ENCODE data around the gene DHX57.
"Not testable (repeated sequence)": the region's sequence is repeated elsewhere in the genome, so short reads cannot be mapped to it uniquely, and the experiment has no call there.

The DHX57 gene

GRCh38 chr2:38792751-38793150, 83.0 kb downstream of the DHX57 start:
- DNase-seq = no peak

- DNase-seq = not testable (repeated sequence)
Measured at GRCh38 chr2:38792321-38792720, 83.4 kb downstream of the DHX57 start.

DNA sequence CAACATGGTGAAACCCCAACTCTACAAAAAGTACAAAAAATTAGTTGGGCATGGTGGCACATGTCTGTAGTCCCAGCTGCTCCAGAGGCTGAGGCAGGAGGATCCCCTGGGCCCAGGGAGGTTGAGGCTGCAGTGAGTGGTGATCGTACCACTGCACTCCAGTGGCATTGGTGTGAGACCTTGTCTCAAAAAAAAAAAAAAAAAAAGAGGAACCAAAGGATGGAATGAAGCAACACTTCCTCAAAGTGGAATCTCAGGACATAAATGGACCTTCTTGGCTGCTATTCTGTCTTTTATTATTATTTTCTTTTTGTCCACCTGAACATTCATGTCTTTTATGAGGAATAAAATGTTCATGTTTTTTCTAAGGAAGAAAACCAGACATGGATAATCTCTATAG, 84.0 kb downstream of the DHX57 start:
- no peak for DNase-seq

- no peak for DNase-seq
Measured at GRCh38 chr2:38789691-38790090, 86.0 kb downstream of the DHX57 start.

- DNase-seq = no peak
Measured at GRCh38 chr2:38788306-38788705, 87.4 kb downstream of the DHX57 start.

- DNase-seq = no peak
Measured at GRCh38 chr2:38783586-38783985, 92.1 kb downstream of the DHX57 start.

DNA sequence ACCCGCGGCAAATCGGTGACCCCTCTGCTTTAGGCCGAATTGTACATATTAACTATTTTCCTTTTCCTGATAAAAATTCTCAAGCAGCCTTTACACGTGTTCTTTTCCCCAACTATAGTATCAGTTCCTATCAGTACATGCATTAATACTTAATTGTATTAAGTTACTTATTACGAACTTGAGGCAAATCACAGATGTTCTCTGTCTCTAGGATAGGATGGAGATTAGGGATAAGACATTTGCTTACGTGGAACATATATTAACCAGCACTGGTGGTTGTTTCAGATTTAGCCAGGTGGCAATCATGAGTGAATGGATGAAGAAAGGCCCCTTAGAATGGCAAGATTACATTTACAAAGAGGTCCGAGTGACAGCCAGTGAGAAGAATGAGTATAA, 97.0 kb downstream of the DHX57 start:
- DNase-seq = no peak

GRCh38 chr2:38776531-38776930, 99.2 kb downstream of the DHX57 start:
- no peak for DNase-seq

- no peak for DNase-seq
Measured at GRCh38 chr2:38775921-38776225, 99.9 kb downstream of the DHX57 start.

GRCh38 chr2:38775097-38775920, 100.4 kb downstream of the DHX57 start:
- DNase-seq = no peak

DNA sequence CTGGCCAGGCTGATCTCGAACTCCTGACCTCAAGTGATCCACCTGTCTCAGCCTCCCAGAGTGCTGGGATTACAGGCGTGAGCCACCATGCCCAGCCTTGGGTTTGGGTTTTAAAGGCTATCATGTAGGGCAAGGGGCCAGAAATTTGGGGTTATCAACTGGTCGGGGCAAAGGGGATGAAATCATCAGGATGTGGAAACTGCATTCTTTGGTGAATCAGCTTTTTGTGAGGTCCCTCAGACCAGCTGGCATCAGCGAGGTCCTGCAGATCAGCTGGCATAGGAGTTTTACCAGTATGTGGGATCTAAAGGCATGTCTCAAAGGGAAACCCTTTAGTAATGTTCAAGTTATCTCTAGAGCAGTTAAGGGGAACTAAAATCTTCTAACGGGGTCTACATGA, 104.1 kb downstream of the DHX57 start:
- DNase-seq = no peak

GRCh38 chr2:38765551-38765950, 110.2 kb downstream of the DHX57 start:
- DNase-seq = no peak

DNA sequence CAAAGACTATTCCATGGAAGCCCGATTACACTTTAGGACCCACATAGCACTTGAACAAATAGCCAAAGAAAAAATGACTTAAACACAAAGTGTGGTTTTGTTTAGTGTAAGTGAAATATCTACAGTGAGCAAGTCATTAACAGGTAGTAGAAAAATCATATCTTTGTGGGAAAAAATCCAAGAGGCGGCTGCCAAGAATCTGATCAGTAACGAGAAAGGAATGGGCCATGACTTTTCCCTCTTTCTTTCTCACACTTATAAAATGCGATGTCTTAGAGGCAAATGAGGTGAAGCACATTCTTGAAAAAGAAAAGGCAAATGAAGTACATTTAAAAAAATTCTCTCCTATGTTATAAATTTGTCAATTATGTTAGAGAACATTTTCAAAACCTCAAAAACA, 110.6 kb downstream of the DHX57 start:
- DNase-seq = no peak

DNA sequence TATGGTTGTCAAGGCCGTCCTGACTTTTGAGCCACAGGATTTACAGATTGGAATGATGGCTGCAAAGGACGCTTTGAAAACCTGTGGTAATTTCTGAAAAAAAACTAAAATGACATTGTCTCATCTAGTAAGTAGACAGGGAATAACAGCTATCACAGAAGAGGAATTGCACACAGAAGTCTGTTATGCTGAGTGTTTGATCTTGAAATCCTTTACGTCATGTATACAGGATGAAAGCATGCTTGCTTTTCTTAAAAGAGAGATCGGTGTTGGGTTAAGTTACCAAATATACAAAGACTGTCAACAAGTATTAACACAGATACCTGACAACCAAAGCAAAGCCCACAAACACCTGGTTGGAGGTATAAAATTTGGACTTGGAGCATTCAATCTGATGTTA, 112.0 kb downstream of the DHX57 start:
- no peak for DNase-seq

DNA sequence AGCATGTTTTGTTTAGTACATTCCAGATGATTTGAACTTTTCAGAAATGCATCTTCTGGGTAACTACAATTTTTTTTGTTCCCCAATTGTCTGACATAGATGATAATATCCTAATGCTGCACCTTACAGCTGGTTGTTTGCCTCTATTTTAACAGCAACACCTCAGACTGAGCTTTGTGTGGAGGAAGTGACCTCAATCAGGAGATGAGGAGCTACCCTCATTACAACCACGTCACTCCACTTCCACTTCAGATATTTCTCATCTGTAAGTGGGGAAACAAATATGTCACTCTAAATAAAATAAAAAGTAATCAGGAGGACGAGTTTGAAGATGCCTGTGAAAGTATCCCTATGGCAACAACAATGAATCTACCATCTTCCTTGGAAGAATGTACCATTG, 112.5 kb downstream of the DHX57 start:
- DNase-seq = no peak

- DNase-seq = not testable (repeated sequence)
Measured at GRCh38 chr2:38755891-38756290, 119.8 kb downstream of the DHX57 start.

DNA sequence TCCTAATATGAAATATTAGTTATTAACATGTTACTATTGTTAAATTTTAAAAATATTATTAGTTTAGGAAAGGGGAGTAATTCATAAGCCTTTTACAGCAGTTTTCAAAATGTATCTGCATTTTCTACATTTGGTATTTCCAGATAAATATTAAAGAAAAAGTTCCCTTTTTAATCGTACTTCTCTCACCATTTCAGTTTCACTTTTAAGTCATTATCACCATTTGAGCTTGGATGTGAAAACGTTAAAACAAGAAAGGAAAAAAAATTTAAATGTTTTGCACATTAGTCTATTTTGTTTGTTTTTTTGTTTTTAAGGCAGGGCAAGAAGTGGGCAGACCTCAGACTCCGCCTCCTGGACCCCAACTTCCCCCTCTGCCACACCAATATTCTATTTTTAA, 121.2 kb downstream of the DHX57 start:
- no peak for DNase-seq

DNA sequence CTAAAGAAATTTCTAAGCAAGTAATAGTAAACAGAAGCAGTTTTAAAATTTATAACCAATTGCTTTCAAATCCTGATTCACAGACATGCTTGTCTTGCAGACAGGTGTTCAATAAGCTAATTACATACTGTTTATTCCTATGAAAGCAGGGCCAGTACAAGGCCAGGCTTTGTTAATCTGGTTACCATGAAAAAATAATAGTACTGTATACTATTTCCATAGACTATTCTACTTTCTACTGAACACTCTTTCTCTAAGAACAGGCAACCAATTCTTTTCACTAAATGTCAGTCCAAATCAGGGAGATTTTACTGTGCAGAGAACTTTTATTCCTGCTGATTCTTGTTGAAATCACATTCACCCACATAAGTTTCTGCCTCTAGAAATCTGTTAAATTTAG, 121.7 kb downstream of the DHX57 start:
- DNase-seq = no peak

- DNase-seq = no peak
Measured at GRCh38 chr2:38751596-38752410, 123.9 kb downstream of the DHX57 start.

DNA sequence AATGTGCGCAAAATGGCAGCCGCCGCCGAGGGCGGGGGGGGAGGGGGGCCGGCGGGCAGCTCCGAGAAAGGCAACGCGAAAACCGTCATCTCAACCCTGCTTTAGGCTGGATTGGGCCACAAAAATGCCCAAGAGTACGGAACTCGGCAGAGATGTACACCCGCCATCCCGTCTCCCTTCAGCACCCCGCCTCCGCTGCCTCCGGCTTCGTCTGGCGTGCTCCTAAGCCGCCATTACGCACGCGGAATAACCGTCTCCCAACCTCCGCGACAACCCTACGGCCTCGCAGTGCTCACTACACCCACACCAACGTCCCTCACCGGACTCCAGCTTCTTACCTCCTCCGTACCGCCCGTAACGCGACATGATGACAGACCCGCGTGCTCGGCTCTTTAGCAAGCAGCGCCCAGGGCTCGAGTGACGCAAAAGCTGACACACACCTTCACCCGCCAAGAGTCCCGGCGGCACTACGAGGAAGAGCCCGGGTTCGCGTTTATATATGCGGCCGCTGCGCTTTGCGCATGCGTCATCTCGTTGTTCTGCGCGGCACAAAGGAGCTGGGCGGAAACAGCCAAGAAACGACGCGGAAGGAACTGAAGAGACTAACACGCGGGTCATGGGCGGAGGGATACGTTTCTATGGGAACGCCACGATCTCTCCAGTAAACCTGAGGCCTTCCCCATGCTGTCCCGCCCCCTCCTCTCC, 124.7 kb downstream of the DHX57 start, which contains the start of gene SRSF7:
Gene SRSF7, minus strand, starts transcription at position 471 of the 705 bp plus-strand sequence. Its CDS starts 105 bp downstream, at position 366.
- DNase-seq = peak; percentile 96

DNA sequence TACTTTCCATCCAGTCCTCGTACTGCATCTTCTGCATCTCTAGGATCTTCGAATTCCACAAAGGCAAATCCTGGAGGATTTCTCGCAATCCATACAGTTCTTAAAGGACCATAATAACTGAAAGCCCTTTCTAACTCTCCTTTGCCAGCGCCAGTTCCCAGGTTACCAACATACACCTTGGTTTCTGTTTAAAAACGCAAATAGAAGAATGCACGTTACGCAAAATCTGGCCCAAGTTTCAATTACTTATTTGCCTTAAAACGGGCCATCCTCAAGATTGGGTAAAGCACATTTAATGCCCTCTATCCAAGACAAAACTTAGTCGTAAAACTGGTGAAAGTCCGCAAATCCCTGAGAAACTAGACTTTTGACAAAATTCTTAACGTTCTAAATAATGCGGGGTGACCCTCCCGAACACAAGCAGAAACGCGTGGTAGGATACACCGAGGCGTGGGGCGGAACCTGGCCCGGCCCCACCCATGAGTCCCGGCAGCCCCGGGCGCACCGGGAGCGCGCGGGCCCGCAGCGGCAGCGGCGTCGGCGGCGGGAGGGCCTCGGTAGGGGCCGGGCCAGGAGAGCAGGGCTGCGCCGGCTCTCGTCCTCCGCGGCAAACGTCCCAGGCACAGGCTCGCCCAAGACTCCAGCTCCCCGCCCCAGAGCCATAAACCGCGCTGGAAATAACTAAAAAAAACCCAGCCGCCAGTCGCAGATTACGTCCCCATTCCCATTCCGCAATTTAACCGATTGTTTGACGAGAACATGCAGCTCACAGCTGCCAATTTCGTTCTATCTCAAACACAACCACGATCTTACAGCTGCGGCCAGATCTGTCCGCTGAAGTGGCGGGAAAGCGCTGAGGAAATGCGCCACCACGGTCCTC, 125.5 kb downstream of the DHX57 start:
- peak; percentile 56 for DNase-seq

GRCh38 chr2:38748943-38749804, 126.6 kb downstream of the DHX57 start:
- DNase-seq = peak; percentile 25

All from stimulated activated CD4-positive, alpha-beta T cell treated with anti-CD3 and anti-CD28 coated beads, Interleukin-15, amount 100 ng/mL, for 24 hours (primary cell).